ENCODE measurements around the gene LYRM9.

Gene LYRM9

DNA sequence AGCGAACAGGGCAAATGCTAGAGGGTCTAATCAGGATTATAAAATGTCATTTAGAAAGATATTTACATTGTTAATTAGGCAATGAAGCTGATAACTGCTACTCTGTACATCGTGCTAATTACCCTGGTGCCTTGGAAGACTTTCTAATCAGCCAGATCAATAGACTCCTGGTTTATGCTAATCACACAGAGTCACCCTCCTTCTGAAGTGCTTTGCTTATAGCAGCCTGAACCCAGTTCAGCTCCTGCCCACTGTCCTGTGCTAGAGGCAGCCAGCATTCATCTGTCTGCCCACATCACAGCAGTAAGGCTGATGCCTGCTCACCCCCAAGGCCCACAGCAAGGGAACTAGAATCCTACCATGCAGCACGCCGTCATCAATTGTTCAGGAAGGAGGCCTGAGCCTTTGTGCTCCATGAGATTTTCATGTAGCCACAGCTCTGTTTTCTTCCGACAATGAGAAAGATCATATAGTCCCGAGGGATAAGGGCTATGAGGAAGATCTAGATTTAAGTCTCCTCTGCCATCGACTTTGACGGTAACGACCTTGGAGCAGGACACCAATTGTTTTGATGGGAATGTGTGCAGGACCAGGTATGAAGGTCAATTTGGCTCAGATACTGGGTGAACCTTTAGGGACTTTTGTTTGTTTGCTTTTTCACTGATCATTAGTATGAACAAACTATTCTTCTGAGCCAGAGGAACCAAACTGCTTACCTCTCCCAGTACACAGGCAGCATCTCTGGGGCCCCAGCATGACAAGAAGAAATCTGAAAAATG lies 12.5 kb upstream of the LYRM9 start:
- Histone ChIP-seq H3K4me1 (ENCODE audit: control insufficient read depth, low read depth, low read length) (peaks cover 6% of the 10 kb centered on the region), H3K27me3 (ENCODE audit: control insufficient read depth, insufficient read depth, low read length) (peaks cover 44% of the 10 kb centered on the region)

DNA sequence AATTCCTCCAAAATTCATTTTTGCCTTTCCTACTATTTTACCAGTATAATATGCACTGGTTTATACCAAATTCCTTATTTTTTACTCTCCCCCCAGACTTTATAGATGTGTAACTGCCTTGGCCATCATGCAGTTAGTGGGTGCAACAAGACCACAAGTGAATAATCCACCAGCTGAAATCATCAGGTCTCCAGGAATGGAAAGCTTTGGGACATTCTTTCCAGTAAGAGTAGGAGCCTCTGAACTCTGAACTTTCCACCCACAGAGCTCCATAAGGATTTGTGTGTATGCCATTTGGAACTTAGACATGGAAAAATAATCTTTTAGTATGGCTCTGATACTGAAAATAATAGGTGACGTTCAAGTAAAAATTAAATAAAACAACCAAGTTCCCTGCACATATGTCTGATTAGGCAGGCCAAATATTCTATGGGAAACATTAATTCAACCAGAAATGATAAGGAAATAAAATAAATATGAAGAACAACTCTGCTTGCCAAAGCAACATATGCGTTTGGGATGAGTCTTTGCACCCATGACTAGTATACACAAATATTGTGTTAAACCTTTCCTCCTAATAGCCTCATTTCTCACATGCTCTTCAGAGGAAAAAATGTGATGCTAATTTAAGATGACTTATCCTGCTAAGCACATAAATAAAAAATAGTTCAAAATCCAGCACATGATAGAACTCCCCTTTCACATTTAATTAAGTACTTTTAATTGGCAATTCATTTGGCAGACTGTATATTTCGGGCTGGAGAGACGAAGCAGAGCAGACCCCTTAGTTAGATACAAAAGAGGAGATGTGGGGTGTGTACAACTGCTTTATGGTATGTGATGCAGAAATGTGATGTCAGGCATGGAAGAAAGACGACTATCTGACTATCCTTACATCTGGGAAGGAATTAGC lies 11.6 kb upstream of the LYRM9 start:
- H3K36me3 ChIP-seq (ENCODE audit: control insufficient read depth, low read depth, low read length), result no peaks in the 10 kb centered on the region
- no peak overlapping the region for H3K27ac ChIP-seq (ENCODE audit: low read length)
- no peak overlapping the region for H3K9ac ChIP-seq (ENCODE audit: low read length)
- H3K4me3 ChIP-seq (ENCODE audit: low read length), result no peak overlapping the region
- H3K9me3 ChIP-seq (ENCODE audit: control insufficient read depth, low read depth, low read length), result no peaks in the 10 kb centered on the region
- peaks cover 6% of the 10 kb centered on the region for H3K4me1 ChIP-seq (ENCODE audit: control insufficient read depth, low read depth, low read length)
- peaks cover 36% of the 10 kb centered on the region for H3K27me3 ChIP-seq (ENCODE audit: control insufficient read depth, insufficient read depth, low read length)

More for the DNA sequence above, 12.5 kb upstream of the LYRM9 start:
- Histone ChIP-seq H3K36me3 (ENCODE audit: control insufficient read depth, low read depth, low read length) (no peaks in the 10 kb centered on the region), H3K4me3 (ENCODE audit: low read length) (no peak overlapping the region), H3K27ac (ENCODE audit: low read length) (no peak overlapping the region), H3K9ac (ENCODE audit: low read length) (no peak overlapping the region), H3K9me3 (ENCODE audit: control insufficient read depth, low read depth, low read length) (no peaks in the 10 kb centered on the region)

DNA sequence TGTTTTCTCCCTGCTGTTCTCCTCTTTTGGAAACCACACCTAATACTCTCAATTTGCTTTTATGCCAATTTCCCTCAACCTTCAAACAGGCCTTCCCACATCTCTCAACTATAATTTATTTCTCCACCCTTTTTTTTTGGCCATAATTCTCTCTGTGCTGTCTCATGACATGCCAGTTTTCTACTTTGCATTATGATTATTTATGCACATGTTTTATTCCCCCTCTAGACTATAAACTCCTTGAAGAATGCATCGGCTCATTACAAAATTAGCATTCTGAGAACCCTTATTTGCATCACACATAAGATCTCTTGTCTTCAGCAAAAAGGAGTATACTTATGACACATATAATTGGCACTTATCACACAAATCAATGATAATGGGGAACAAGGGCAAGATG lies 10.9 kb upstream of the LYRM9 start:
- Histone ChIP-seq H3K4me3 (ENCODE audit: low read length) (no peak overlapping the region), H3K27ac (ENCODE audit: low read length) (no peak overlapping the region), H3K4me1 (ENCODE audit: control insufficient read depth, low read depth, low read length) (peaks cover 8% of the 10 kb centered on the region), H3K27me3 (ENCODE audit: control insufficient read depth, insufficient read depth, low read length) (peaks cover 29% of the 10 kb centered on the region), H3K9me3 (ENCODE audit: control insufficient read depth, low read depth, low read length) (no peaks in the 10 kb centered on the region), H3K36me3 (ENCODE audit: control insufficient read depth, low read depth, low read length) (no peaks in the 10 kb centered on the region), H3K9ac (ENCODE audit: low read length) (no peak overlapping the region)

DNA sequence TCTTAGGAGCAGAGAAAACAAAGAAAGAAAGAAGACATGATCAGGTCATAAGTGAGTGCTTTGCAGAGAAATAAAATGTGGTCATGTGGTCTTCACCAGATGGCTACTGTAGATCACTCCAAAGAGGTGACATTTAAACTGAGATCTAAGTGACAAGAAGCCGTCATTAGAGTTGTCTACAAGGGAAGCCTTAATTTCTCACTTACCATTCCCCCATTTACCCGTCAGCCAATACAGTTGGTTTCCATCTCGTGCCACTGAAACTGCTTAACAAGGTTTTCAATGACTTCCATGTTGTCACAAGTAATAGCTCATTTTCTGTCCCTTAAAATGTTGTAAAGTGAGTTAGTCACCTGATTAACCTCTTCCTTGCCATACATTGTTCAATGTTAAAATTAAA lies 6.4 kb upstream of the LYRM9 start:
- Histone ChIP-seq H3K36me3 (ENCODE audit: control insufficient read depth, low read depth, low read length) (no peaks in the 10 kb centered on the region), H3K4me1 (ENCODE audit: control insufficient read depth, low read depth, low read length) (peaks cover 23% of the 10 kb centered on the region), H3K4me3 (ENCODE audit: low read length) (no peak overlapping the region), H3K27me3 (ENCODE audit: control insufficient read depth, insufficient read depth, low read length) (peaks cover 6% of the 10 kb centered on the region), H3K9me3 (ENCODE audit: control insufficient read depth, low read depth, low read length) (no peaks in the 10 kb centered on the region), H3K27ac (ENCODE audit: low read length) (no peak overlapping the region), H3K9ac (ENCODE audit: low read length) (no peak overlapping the region)

DNA sequence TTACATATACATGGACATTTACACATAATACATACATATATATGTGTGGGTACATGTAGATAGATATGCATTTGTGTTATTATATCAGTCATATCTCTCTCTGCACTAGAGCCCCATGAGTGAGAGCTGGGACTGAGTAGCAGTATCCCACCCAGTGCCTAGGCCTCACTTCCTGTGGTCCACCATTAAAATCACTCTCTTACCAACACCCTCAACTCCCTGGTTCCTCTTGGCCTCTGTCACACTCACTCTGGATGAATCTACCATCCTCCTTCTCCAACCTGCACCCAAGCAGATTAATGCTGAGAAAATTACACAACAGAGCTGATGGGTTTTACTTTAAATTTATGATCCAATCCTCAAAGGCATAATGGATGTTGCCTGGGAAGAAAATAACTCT lies 4.9 kb upstream of the LYRM9 start:
- Histone ChIP-seq H3K4me3 (ENCODE audit: low read length) (no peak overlapping the region), H3K27ac (ENCODE audit: low read length) (no peak overlapping the region), H3K36me3 (ENCODE audit: control insufficient read depth, low read depth, low read length) (no peaks in the 10 kb centered on the region), H3K9me3 (ENCODE audit: control insufficient read depth, low read depth, low read length) (no peaks in the 10 kb centered on the region), H3K27me3 (ENCODE audit: control insufficient read depth, insufficient read depth, low read length) (no peaks in the 10 kb centered on the region), H3K9ac (ENCODE audit: low read length) (no peak overlapping the region), H3K4me1 (ENCODE audit: control insufficient read depth, low read depth, low read length) (peaks cover 35% of the 10 kb centered on the region)

DNA sequence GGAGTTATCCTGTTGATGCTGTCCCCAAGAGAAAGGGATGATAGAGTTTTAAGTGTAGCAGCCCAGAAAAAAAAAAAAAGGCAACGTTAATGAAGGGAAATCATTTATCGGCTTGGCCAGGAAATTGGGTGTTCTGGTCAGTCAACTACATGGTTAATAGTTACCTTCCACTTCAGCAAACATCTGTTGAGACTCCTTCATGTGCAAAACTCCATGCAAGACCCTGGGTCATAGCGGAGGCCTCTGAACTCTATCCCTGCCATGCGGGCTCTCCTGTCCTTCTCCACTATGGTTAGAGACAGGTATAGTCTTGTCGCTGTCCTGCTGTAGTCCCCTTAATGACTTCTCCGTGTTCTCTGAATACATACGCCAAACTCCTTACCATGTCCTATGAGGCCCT lies 3.5 kb upstream of the LYRM9 start:
- Histone ChIP-seq H3K36me3 (ENCODE audit: control insufficient read depth, low read depth, low read length) (no peaks in the 10 kb centered on the region), H3K27me3 (ENCODE audit: control insufficient read depth, insufficient read depth, low read length) (peaks cover 11% of the 10 kb centered on the region), H3K4me3 (ENCODE audit: low read length) (no peak overlapping the region), H3K9ac (ENCODE audit: low read length) (no peak overlapping the region), H3K9me3 (ENCODE audit: control insufficient read depth, low read depth, low read length) (no peaks in the 10 kb centered on the region), H3K27ac (ENCODE audit: low read length) (no peak overlapping the region), H3K4me1 (ENCODE audit: control insufficient read depth, low read depth, low read length) (peaks cover 40% of the 10 kb centered on the region)

DNA sequence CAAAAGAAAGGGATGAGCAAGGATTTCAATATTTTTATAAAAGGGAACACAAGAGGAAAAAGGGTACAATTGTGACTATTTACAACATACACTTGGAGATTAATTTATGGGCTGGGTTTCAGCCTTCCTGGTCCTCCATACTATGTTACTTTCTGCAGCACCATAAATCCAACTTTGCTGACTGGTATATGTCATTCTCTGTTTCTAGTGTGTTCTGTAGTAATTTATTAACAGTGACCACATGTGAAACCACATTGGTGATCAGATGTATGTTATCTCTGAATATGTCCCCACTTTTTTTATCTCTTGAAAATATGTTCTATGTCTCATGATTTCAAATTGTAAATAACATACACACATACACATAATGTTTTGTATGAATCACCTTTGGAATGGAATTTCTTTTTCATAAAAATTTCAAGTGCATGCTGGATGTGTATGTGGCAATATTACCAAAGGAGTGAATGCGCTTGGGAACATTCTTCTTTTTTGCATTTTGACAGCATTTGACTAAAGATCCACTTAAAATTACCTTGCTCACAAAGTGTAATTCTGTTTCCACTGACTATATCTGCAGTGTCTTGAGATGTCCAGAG lies 2.9 kb upstream of the LYRM9 start:
- Histone ChIP-seq H3K36me3 (ENCODE audit: control insufficient read depth, low read depth, low read length) (no peaks in the 10 kb centered on the region), H3K9ac (ENCODE audit: low read length) (no peak overlapping the region), H3K9me3 (ENCODE audit: control insufficient read depth, low read depth, low read length) (no peaks in the 10 kb centered on the region), H3K27me3 (ENCODE audit: control insufficient read depth, insufficient read depth, low read length) (peaks cover 16% of the 10 kb centered on the region), H3K4me3 (ENCODE audit: low read length) (no peak overlapping the region), H3K27ac (ENCODE audit: low read length) (no peak overlapping the region), H3K4me1 (ENCODE audit: control insufficient read depth, low read depth, low read length) (peaks cover 46% of the 10 kb centered on the region)

DNA sequence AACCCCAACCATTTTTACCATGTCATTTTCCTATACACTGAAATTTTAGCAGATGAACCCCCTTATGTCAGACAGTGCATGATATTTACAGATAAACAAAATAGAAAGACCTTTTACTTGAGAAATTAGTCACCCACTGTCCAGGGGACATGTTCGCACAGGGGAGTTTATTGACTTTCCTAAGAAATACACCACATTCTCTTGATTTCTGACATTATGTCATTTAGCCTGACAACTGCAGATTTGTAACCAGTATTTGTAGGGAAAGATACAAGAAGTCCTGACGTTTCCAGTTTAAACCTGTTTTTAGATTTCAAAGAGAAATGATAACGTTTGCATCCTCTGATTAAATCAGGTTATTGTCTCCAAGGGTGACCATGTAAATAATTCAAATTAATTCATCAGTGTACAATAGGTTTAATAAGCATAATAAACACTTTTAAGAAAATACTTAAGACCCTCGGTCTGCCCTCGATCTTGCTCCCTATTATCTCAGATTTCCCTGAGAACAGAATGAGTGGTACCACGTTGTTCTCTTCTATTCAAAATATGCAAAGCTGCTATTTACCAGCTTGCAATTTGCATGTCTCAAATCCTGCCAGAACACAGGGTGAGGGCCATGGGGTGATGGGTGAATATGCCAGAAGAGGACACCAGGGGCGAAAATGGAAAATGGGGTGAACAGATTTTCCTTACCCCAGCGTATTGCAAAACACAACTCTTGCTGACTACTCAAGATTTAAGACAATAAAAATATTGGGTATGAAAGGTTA lies 2.1 kb upstream of the LYRM9 start:
- peaks cover 48% of the 10 kb centered on the region for H3K4me1 ChIP-seq (ENCODE audit: control insufficient read depth, low read depth, low read length)

DNA sequence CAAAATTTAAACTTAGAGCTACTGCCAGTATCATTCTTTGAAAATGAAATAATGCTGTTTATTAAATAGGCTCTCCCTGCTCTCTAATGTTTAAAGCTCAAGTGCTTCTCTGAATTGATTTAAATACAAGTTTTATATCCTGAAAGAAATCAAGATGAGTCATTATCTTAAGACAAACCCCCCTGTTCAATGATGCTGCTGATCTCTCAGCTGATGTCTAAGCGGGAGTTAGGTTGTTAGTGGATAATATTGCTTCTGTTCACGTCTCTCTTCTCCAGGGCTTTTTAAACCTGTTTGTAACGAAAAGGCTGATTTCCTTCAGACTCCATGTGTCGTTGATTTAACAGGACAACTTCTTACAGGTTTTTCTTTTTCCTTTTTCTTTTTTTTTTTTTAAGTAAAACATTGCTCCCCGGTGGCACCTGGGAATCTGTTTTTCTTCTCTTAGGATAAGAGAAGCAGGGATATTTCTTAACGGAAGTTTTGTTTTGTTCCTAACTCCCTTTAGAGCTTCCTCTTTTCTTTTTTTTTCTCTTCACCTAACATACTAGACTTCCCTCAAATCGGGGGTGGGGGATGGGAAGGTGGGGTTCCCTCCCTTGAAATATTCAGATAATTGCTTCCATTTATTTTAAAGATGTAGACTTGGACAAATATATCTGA lies 807 bp upstream of the LYRM9 start:
- H3K9ac ChIP-seq (ENCODE audit: low read length), result no peak overlapping the region
- no peaks in the 10 kb centered on the region for H3K9me3 ChIP-seq (ENCODE audit: control insufficient read depth, low read depth, low read length)
- peaks cover 51% of the 10 kb centered on the region for H3K4me1 ChIP-seq (ENCODE audit: control insufficient read depth, low read depth, low read length)
- no peak overlapping the region for H3K4me3 ChIP-seq (ENCODE audit: low read length)
- H3K27me3 ChIP-seq (ENCODE audit: control insufficient read depth, insufficient read depth, low read length), result peaks cover 16% of the 10 kb centered on the region
- H3K36me3 ChIP-seq (ENCODE audit: control insufficient read depth, low read depth, low read length), result no peaks in the 10 kb centered on the region
- H3K27ac ChIP-seq (ENCODE audit: low read length), result no peak overlapping the region

More for the DNA sequence above, 2.1 kb upstream of the LYRM9 start:
- Histone ChIP-seq H3K9ac (ENCODE audit: low read length) (no peak overlapping the region), H3K9me3 (ENCODE audit: control insufficient read depth, low read depth, low read length) (no peaks in the 10 kb centered on the region), H3K27me3 (ENCODE audit: control insufficient read depth, insufficient read depth, low read length) (peaks cover 16% of the 10 kb centered on the region), H3K4me3 (ENCODE audit: low read length) (peak overlapping the region; percentile 23), H3K36me3 (ENCODE audit: control insufficient read depth, low read depth, low read length) (no peaks in the 10 kb centered on the region), H3K27ac (ENCODE audit: low read length) (no peak overlapping the region)

DNA sequence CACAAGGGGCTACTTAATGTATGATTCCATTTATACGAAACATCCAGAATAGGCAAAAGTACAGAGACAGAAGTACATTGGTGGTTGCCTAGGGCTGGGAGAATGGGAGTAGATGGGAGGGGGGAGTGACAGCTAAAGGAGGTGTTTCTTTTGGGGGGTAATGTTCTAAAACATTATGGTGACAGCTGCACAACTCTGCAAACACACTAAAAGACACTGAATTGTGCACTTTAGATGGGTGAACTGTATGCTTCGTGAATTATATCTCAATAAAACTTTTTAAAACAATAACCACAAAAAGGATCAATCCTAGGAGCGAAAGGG lies 661 bp downstream of the LYRM9 start:
- H3K9ac ChIP-seq (ENCODE audit: low read length), result peak overlapping the region; percentile 30
- no peak overlapping the region for H3K27ac ChIP-seq (ENCODE audit: low read length)
- H3K27me3 ChIP-seq (ENCODE audit: control insufficient read depth, insufficient read depth, low read length), result peaks cover 16% of the 10 kb centered on the region
- H3K4me3 ChIP-seq (ENCODE audit: low read length), result peak overlapping the region; percentile 60
- H3K36me3 ChIP-seq (ENCODE audit: control insufficient read depth, low read depth, low read length), result no peaks in the 10 kb centered on the region
- H3K9me3 ChIP-seq (ENCODE audit: control insufficient read depth, low read depth, low read length), result no peaks in the 10 kb centered on the region
- H3K4me1 ChIP-seq (ENCODE audit: control insufficient read depth, low read depth, low read length), result peaks cover 60% of the 10 kb centered on the region

DNA sequence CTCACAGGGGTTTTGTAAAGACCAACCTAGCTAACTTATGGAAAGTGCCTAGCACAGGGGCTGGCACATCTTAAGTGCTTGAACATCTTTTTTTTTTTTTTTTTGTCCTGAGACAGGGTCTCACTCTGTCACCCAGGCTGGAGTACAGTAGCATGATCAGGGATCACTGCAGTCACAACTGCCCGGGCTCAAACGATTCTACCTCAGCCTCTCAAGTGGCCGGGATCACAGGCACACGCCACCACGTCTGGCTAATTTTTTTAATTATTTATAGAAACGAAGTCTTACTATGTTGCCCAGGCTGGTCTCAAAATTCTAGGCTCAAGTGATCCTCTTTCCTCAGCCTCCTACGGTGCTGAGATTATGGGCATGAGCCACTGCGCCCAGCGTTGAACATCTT lies 1.3 kb downstream of the LYRM9 start:
- Histone ChIP-seq H3K4me3 (ENCODE audit: low read length) (no peak overlapping the region), H3K9ac (ENCODE audit: low read length) (no peak overlapping the region), H3K36me3 (ENCODE audit: control insufficient read depth, low read depth, low read length) (no peaks in the 10 kb centered on the region), H3K9me3 (ENCODE audit: control insufficient read depth, low read depth, low read length) (no peaks in the 10 kb centered on the region), H3K4me1 (ENCODE audit: control insufficient read depth, low read depth, low read length) (peaks cover 60% of the 10 kb centered on the region), H3K27ac (ENCODE audit: low read length) (no peak overlapping the region), H3K27me3 (ENCODE audit: control insufficient read depth, insufficient read depth, low read length) (peaks cover 16% of the 10 kb centered on the region)

All from iPS-18a (cell line).